HepG2 (cell line): ENCODE results near the gene USP5. TPM values are rescaled to one million over a fixed set of nuclear protein-coding genes. Genes with fewer than 3 reads are reported as not detected.

ENCODE experiments used
- ARNTL ChIP-seq: sonication (generic); formaldehyde crosslinking; IDR thresholded peaks from 2 replicates; pipeline ENCODE4 v1.4.0; 2020; ENCODE audit warnings: mild to moderate bottlenecking, missing genetic modification reagents
- ASH2L ChIP-seq: fragments of 300-600, 200-600 bp; sonication (generic); IDR thresholded peaks from 2 replicates; pipeline ENCODE4 v1.7.0; 2017; ENCODE audit warnings: low read depth, mild to moderate bottlenecking, moderate library complexity, mixed read lengths, low read length; ENCODE audit not compliant: insufficient read length
- ATF7 ChIP-seq, 2 experiments: fragments of 450-650 bp in 1 of 2; sonication (generic) in 1 of 2; formaldehyde crosslinking in 1 of 2; IDR thresholded peaks; 2 replicates each; pipeline versions ENCODE4 v1.4.0 to v1.6.1; 2016 to 2020; ENCODE audit warnings: antibody characterized with exemption in 1 of 2, mild to moderate bottlenecking in 1 of 2, missing genetic modification reagents in 1 of 2
- IKZF4 ChIP-seq: sonication (generic); formaldehyde crosslinking; IDR thresholded peaks from 2 replicates; pipeline ENCODE4 v1.5.1; 2020; ENCODE audit warnings: borderline replicate concordance, mild to moderate bottlenecking, low read depth, missing genetic modification reagents; ENCODE audit errors: not compliant biosample characterization
- MLLT10 ChIP-seq: sonication (generic); formaldehyde crosslinking; IDR thresholded peaks from 2 replicates; pipeline ENCODE4 v1.4.0; 2020; ENCODE audit warnings: missing genetic modification reagents
- RBFOX2 ChIP-seq: fragments of 200-400 bp; formaldehyde crosslinking; IDR thresholded peaks from 2 replicates; pipeline ENCODE4 v1.6.1; 2017; ENCODE audit warnings: low read depth, mild to moderate bottlenecking, low read length
- SMC3 ChIP-seq: IDR thresholded peaks from 2 replicates; pipeline ENCODE4 v1.6.1; 2011; ENCODE audit warnings: low read length, improper control_type of control experiment
- SOX13 ChIP-seq, 3 experiments: fragments of 450-650 bp in 1 of 3; sonication (generic) in 1 of 3; formaldehyde crosslinking in 1 of 3; IDR thresholded peaks in 2 of 3; conservative IDR thresholded peaks in 1 of 3; 2 replicates each; pipeline versions ENCODE4 v1.5.0 to v1.6.1; 2016 to 2020; ENCODE audit warnings: antibody characterized with exemption in 1 of 3, mild to moderate bottlenecking in 1 of 3, missing compliant biosample characterization in 1 of 3, missing genetic modification reagents in 1 of 3, moderate library complexity in 1 of 3
- ZMYM4 ChIP-seq: sonication (generic); formaldehyde crosslinking; IDR thresholded peaks from 2 replicates; pipeline ENCODE4 v1.8.1; 2023; ENCODE audit warnings: mild to moderate bottlenecking, missing genetic modification reagents
- ZNF207 ChIP-seq: fragments of 450-650 bp; IDR thresholded peaks from 2 replicates; pipeline ENCODE4 v1.6.1; 2016; ENCODE audit warnings: antibody characterized with exemption, borderline replicate concordance
- ZNF281 ChIP-seq: sonication (generic); formaldehyde crosslinking; IDR thresholded peaks from 2 replicates; pipeline ENCODE4 v1.4.0; 2020; ENCODE audit warnings: missing genetic modification reagents, borderline replicate concordance
- ZNF350 ChIP-seq: sonication (generic); formaldehyde crosslinking; IDR thresholded peaks from 2 replicates; pipeline ENCODE4 v1.4.0; 2020; ENCODE audit warnings: mild to moderate bottlenecking, low read depth, missing genetic modification reagents, borderline replicate concordance
- ZNF687 ChIP-seq: sonication (generic); formaldehyde crosslinking; IDR thresholded peaks from 2 replicates; pipeline ENCODE4 v1.5.1; 2020; ENCODE audit warnings: mild to moderate bottlenecking, missing genetic modification reagents, moderate library complexity
- ZNF703 ChIP-seq: sonication (generic); formaldehyde crosslinking; IDR thresholded peaks from 2 replicates; pipeline ENCODE4 v1.5.1; 2020; ENCODE audit warnings: missing genetic modification reagents, mild to moderate bottlenecking, moderate library complexity, borderline replicate concordance
- ZZZ3 ChIP-seq: sonication (generic); formaldehyde crosslinking; IDR thresholded peaks from 2 replicates; pipeline ENCODE4 v1.4.0; 2020; ENCODE audit warnings: missing genetic modification reagents, mild to moderate bottlenecking, borderline replicate concordance
- polyA plus RNA-seq, 8 experiments: library from polyadenylated mRNA; depleted of rRNA in 3 of 8; stranded (reverse) in 7 of 8; unstranded in 1 of 8; fragments of >200 nt; fragmentation: Illumina TruSeq in 4 of 8; extraction: Trizol in 4 of 8; gene quantifications; 2 replicates each; pipeline versions ENCODE4 v1.2.1 to v1.2.3, GENCODE V29; 2011 to 2016; ENCODE audit warnings: low read depth in 4 of 8, missing spikeins in 1 of 8, mixed read lengths in 1 of 8; ENCODE audit not compliant: insufficient read depth in 1 of 8
- total RNA-seq, 5 experiments: library from RNA; depleted of rRNA; stranded (reverse); fragments of >200 nt; fragmentation: Illumina TruSeq; extraction: Trizol; gene quantifications; 2 replicates each; pipeline ENCODE4 v1.2.3, GENCODE V29; 2016; ENCODE audit warnings: low read depth in 1 of 5

The USP5 gene
- total and polyA plus RNA-seq, 2 of the 13 experiments (the other 11 are each of a cell fraction or from before 2014, with no cell fraction given), result 39.6 to 56.0 TPM

GRCh38 chr12:6869049-6870021 is 17.4 kb downstream of the USP5 start (continued):
- TF ChIP-seq IKZF4 (CRISPR knock-in tag) (no peak), ASH2L (peak; percentile 16), ZNF350 (CRISPR knock-in tag) (peak; percentile 47; the same call in 1 of the 2 replicates), ZMYM4 (CRISPR knock-in tag) (no peak), SOX13 (IDR thresholded peaks at IDR 0.05) (no peak), SOX13 (CRISPR knock-in tag; conservative IDR thresholded peaks at IDR 0.05 in 1 of 2, IDR thresholded peaks at IDR 0.05 in 1 of 2) (0 out of 4 replicates have a peak, but pooled peaks of 1 of the 2 experiments have one; percentile 7), ZNF207 (no peak), ATF7 (IDR thresholded peaks at IDR 0.05) (no peak), ATF7 (CRISPR knock-in tag; IDR thresholded peaks at IDR 0.05) (no peak), ZZZ3 (0 out of 2 replicates have a peak, but pooled peaks have one; percentile 50), ZNF687 (CRISPR knock-in tag) (peak; percentile 48), ZNF281 (CRISPR knock-in tag) (no peak), MLLT10 (CRISPR knock-in tag) (no peak), ARNTL (CRISPR knock-in tag) (0 out of 2 replicates have a peak, but pooled peaks have one; percentile 32), SMC3 (peak; percentile 65; the same call in 1 of the 2 replicates), RBFOX2 (peak; percentile 57), ZNF703 (CRISPR knock-in tag) (no peak)
